22Rv1 (cell line): ENCODE measurements around the gene ULK2.

Source experiments
- ZFX ChIP-seq: fragments of 450-650 bp; IDR thresholded peaks from 2 replicates; pipeline ENCODE4 v1.6.1; 2017; ENCODE audit warnings: antibody characterized with exemption, borderline replicate concordance
- TF ChIP-seq, protein P1 (sequence below): fragments of 450-650 bp; IDR thresholded peaks from 2 replicates; pipeline ENCODE4 v1.5.1; 2017; ENCODE audit warnings: mild to moderate bottlenecking

- TF ChIP-seq, protein P1, sequence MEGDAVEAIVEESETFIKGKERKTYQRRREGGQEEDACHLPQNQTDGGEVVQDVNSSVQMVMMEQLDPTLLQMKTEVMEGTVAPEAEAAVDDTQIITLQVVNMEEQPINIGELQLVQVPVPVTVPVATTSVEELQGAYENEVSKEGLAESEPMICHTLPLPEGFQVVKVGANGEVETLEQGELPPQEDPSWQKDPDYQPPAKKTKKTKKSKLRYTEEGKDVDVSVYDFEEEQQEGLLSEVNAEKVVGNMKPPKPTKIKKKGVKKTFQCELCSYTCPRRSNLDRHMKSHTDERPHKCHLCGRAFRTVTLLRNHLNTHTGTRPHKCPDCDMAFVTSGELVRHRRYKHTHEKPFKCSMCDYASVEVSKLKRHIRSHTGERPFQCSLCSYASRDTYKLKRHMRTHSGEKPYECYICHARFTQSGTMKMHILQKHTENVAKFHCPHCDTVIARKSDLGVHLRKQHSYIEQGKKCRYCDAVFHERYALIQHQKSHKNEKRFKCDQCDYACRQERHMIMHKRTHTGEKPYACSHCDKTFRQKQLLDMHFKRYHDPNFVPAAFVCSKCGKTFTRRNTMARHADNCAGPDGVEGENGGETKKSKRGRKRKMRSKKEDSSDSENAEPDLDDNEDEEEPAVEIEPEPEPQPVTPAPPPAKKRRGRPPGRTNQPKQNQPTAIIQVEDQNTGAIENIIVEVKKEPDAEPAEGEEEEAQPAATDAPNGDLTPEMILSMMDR, result no peak
- no peak for TF ChIP-seq ZFX
Observed at GRCh38 chr17:19747159-19747719, 120.5 kb downstream of the ULK2 start.
